BLaER1 treated with 17β-estradiol and CSF1 and Interleukin-3, amounts not matched to agents 10 nM and 100 nM (cell line): ENCODE data around the gene SLC45A3.

ENCODE experiments used
- H3K27ac ChIP-seq, 11 experiments: shearing (Covaris generic); formaldehyde crosslinking; 2 replicates each; pipeline ENCODE4 v1.8.1; 2022
- H3K27me3 ChIP-seq, 11 experiments: shearing (Covaris generic); formaldehyde crosslinking; 2 replicates each; pipeline ENCODE4 v1.8.1; 2022
- H3K36me3 ChIP-seq, 11 experiments: shearing (Covaris generic); formaldehyde crosslinking; 2 replicates each; pipeline ENCODE4 v1.8.1; 2022
- H3K4me1 ChIP-seq, 10 experiments: shearing (Covaris generic); formaldehyde crosslinking; 2 replicates each; pipeline ENCODE4 v1.8.1; 2022
- H3K4me2 ChIP-seq, 11 experiments: shearing (Covaris generic); formaldehyde crosslinking; 2 replicates each; pipeline ENCODE4 v1.8.1; 2022
- H3K4me3 ChIP-seq, 10 experiments: shearing (Covaris generic); formaldehyde crosslinking; 2 replicates each; pipeline ENCODE4 v1.8.1; 2022
- H3K9ac ChIP-seq, 11 experiments: shearing (Covaris generic); formaldehyde crosslinking; 2 replicates each; pipeline ENCODE4 v1.8.1; 2022
- H3K9me3 ChIP-seq, 11 experiments: shearing (Covaris generic); formaldehyde crosslinking; replicated peaks in 1 of 11; 2 replicates each; pipeline ENCODE4 v1.8.1; 2022
- H4K20me1 ChIP-seq, 11 experiments: shearing (Covaris generic); formaldehyde crosslinking; 2 replicates each; pipeline ENCODE4 v1.8.1; 2022
- Cebpa-rat ChIP-seq, 11 experiments: shearing (Covaris generic); IDR thresholded peaks; 2 replicates each; pipeline ENCODE4 v1.8.1; 2022

Gene SLC45A3

DNA sequence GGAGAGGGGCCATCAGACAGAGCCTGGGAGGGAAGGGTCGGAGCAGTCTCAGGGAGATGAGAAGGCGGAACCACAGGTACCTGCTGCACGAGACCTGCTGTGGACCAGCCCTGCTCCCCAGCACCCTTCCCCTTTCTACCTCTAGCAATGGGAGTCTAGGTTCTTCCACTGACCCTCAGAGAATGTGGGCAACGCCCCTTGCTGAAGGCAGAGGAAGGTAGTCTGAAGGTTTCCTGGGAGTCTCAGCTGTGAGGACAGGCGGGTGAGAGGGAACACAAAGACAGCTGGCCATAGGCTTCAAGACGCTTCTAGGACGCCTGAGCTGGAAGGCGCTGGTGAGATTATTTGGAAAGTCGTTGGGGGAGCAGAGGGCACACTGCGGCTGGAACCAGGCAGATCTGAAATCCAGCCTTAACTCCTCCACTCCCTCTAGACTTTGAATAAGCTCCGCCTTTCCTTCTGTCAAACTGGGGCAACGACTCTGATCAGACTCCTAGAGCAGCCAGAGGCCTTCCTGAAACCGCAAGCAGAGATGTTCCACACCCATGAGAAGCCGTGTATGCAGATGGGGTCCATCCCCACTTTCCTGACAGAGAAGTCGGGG lies 18.1 kb downstream of the SLC45A3 start:
- H4K20me1 ChIP-seq: peaks cover 0 to 74% (median 0%) of the 10 kb centered on the region in 11 experiments; a peak in 6 of 22 replicates
- H3K27ac ChIP-seq: no peak overlapping the region
- H3K4me1 ChIP-seq: peaks cover 45 to 87% (median 78%) of the 10 kb centered on the region in 10 experiments
- no peaks in the 10 kb centered on the region for H3K27me3 ChIP-seq
- H3K9ac ChIP-seq: peak overlapping the region in 3 of 11 experiments; percentile 6 to 20 (median 15); a peak in 2 of 22 replicates
- TF ChIP-seq Cebpa-rat (IDR thresholded peaks at IDR 0.05): no peak
- no peaks in the 10 kb centered on the region for H3K9me3 ChIP-seq
- peaks cover 0 to 12% (median 0%) of the 10 kb centered on the region in 11 experiments; a peak in 3 of 22 replicates for H3K36me3 ChIP-seq
- H3K4me2 ChIP-seq: peak overlapping the region in 10 of 11 experiments; percentile 3 to 89 (median 27); a peak in 13 of 22 replicates
- no peak overlapping the region for H3K4me3 ChIP-seq

GRCh38 chr1:205661429-205662134 lies 18.7 kb downstream of the SLC45A3 start:
- peak overlapping the region in 6 of 11 experiments; percentile 27 to 84 (median 78); a peak in 8 of 22 replicates for H3K4me2 ChIP-seq
- H3K4me3 ChIP-seq: no peak overlapping the region
- H4K20me1 ChIP-seq: peaks cover 0 to 68% (median 0%) of the 10 kb centered on the region in 11 experiments; a peak in 6 of 22 replicates
- H3K36me3 ChIP-seq: peaks cover 0 to 12% (median 0%) of the 10 kb centered on the region in 11 experiments; a peak in 3 of 22 replicates
- H3K27ac ChIP-seq: no peak overlapping the region
- H3K4me1 ChIP-seq: peaks cover 44 to 81% (median 73%) of the 10 kb centered on the region in 10 experiments
- no peaks in the 10 kb centered on the region for H3K9me3 ChIP-seq
- no peak for TF ChIP-seq Cebpa-rat (IDR thresholded peaks at IDR 0.05)
- 0 out of 22 replicates have a peak overlapping the region, but pooled peaks of 1 of the 11 experiments have one; percentile 6 for H3K9ac ChIP-seq
- no peaks in the 10 kb centered on the region for H3K27me3 ChIP-seq

- H3K27me3 ChIP-seq: no peaks in the 10 kb centered on the region
- H3K36me3 ChIP-seq: peaks cover 0 to 12% (median 0%) of the 10 kb centered on the region in 11 experiments; a peak in 3 of 22 replicates
- peaks cover 0 to 62% (median 0%) of the 10 kb centered on the region in 11 experiments; a peak in 6 of 22 replicates for H4K20me1 ChIP-seq
- peaks cover 32 to 68% (median 60%) of the 10 kb centered on the region in 10 experiments for H3K4me1 ChIP-seq
- no peak for TF ChIP-seq Cebpa-rat (IDR thresholded peaks at IDR 0.05)
- peak overlapping the region in 2 of 11 experiments; percentile 31 to 43; a peak in 1 of 22 replicates for H3K9ac ChIP-seq
- peak overlapping the region in 4 of 11 experiments; percentile 11 to 46 (median 30); a peak in 5 of 22 replicates for H3K27ac ChIP-seq
- H3K9me3 ChIP-seq: no peaks in the 10 kb centered on the region
- H3K4me3 ChIP-seq: no peak overlapping the region
- peak overlapping the region in 10 of 11 experiments; percentile 8 to 84 (median 76); a peak in 19 of 22 replicates for H3K4me2 ChIP-seq
Measured at GRCh38 chr1:205660361-205660760, 19.9 kb downstream of the SLC45A3 start.

DNA sequence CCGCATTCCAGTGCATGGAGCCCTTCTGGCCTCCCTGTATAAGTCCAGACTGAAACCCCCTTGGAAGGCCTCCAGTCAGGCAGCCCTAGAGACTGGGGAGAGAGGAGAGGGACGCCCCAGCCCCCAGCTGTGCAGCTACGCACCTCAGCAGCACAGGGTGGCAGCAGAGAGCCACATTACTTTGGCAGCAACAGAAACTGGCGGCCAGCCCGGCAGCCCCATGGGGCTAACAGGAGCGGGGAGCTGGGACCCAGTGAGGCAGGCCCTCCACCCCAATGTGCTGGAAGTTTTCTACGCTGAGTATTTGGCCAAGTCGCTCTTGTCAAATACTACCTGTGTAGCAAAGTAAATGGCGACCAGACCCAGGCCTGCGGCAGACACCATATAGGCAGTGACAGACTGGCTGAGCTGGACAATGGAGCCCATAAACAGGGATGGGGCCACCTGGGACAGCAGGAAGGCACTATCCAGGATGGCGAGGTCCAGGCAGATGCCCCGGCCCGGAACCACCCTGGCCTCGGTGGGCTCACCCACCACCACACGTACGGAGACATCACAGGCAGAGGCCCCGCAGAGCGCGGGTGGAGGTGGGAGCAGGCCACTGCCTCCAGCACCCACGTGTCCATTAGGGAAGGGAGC lies 21.2 kb downstream of the SLC45A3 start:
- no peak overlapping the region for H3K4me3 ChIP-seq
- peaks cover 19 to 55% (median 47%) of the 10 kb centered on the region in 10 experiments for H3K4me1 ChIP-seq
- no peak for TF ChIP-seq Cebpa-rat (IDR thresholded peaks at IDR 0.05)
- peak overlapping the region in 3 of 11 experiments; percentile 18 to 43 (median 31); a peak in 2 of 22 replicates for H3K9ac ChIP-seq
- peak overlapping the region in 3 of 11 experiments; percentile 20 to 46 (median 30); a peak in 3 of 22 replicates for H3K27ac ChIP-seq
- H4K20me1 ChIP-seq: peaks cover 0 to 49% (median 0%) of the 10 kb centered on the region in 11 experiments; a peak in 6 of 22 replicates
- H3K4me2 ChIP-seq: peak overlapping the region; percentile 27 to 84 (median 75); a peak in 20 of 22 replicates
- no peaks in the 10 kb centered on the region for H3K27me3 ChIP-seq
- peaks cover 0 to 12% (median 0%) of the 10 kb centered on the region in 11 experiments; a peak in 3 of 22 replicates for H3K36me3 ChIP-seq
- H3K9me3 ChIP-seq: no peaks in the 10 kb centered on the region

DNA sequence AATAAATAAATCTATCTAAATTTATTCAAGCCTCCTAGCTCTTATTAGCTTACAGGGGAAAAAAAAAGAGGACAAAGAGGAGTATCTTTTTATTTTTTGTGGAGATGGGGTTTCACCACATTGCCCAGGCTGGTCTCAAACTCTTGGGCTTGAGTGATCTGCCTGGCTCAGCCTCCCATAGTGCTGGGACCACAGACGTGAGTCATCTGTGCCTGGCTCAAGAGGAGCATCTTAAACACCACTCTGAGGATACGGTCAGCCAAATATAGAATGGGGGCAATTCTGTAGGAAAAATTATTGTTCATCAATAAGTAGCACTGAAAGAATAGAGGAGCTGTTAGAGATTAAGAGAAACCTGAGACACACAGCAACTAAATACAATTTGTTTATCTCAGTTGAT lies 24.1 kb downstream of the SLC45A3 start:
- Histone ChIP-seq H3K4me1 (peaks cover 7 to 27% (median 24%) of the 10 kb centered on the region in 10 experiments; a peak in 16 of 20 replicates), H3K9ac (no peak overlapping the region), H3K9me3 (no peaks in the 10 kb centered on the region), H3K27ac (no peak overlapping the region), H3K4me3 (no peak overlapping the region), H4K20me1 (peaks cover 0 to 29% (median 0%) of the 10 kb centered on the region in 11 experiments; a peak in 4 of 22 replicates), H3K4me2 (no peak overlapping the region), H3K27me3 (no peaks in the 10 kb centered on the region), H3K36me3 (no peaks in the 10 kb centered on the region)
- no peak for TF ChIP-seq Cebpa-rat (IDR thresholded peaks at IDR 0.05)

- no peak for TF ChIP-seq Cebpa-rat (IDR thresholded peaks at IDR 0.05)
- no peak overlapping the region for H3K4me3 ChIP-seq
- no peaks in the 10 kb centered on the region for H3K9me3 ChIP-seq
- H3K9ac ChIP-seq: no peak overlapping the region
- H3K36me3 ChIP-seq: no peaks in the 10 kb centered on the region; a peak in 1 of 22 replicates
- H4K20me1 ChIP-seq: 0 out of 22 replicates have a peak, but pooled peaks cover 0 to 5% (median 0%) of the 10 kb centered on the region in 11 experiments
- no peak overlapping the region for H3K4me2 ChIP-seq
- H3K27ac ChIP-seq: no peak overlapping the region
- no peaks in the 10 kb centered on the region for H3K27me3 ChIP-seq
- peaks cover 0 to 25% (median 11%) of the 10 kb centered on the region in 10 experiments; a peak in 10 of 20 replicates for H3K4me1 ChIP-seq
Measured at GRCh38 chr1:205652984-205653383, 27.3 kb downstream of the SLC45A3 start.

DNA sequence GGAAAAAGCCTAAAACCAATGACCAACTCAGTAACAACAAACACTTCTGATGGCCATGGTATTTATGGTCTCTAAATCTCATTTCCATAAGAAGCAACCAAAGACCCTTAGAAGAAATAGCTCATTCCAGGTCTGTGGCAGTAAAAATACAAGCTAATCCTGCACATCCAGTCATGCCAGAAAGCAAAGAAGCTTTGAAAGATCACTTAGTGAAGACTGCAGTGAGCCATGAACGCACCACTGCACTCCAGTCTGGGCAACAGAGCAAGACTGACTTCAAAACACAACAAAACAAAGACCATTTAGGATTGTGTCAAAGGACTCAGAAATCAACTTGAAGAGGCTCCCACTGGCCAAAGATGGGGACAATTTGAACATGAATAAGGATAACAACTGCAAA lies 30.1 kb downstream of the SLC45A3 start:
- no peak overlapping the region for H3K9ac ChIP-seq
- no peaks in the 10 kb centered on the region for H3K9me3 ChIP-seq
- H3K27me3 ChIP-seq: no peaks in the 10 kb centered on the region

DNA sequence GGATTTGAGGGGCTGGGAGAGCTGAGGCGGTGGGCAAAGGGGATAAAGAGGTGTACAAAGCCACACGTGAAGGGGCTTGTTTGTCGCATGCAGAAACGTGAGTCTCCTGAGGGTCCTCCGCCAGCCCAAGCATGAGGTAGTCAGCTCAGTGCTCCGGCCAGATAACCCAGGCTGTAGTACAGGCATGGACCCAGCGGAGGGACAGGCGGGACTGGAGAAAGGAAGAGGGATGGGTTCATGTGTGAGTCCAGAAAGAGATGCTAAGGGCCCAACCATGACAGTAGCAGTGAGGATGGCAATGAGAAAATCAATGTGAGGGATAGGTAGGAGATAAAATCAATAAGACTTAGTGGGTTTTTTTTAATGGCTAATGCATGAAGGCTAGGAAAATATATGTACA lies 34.8 kb downstream of the SLC45A3 start:
- Histone ChIP-seq H3K9me3 (no peaks in the 10 kb centered on the region), H3K4me1 (peaks cover 0 to 34% (median 20%) of the 10 kb centered on the region in 10 experiments; a peak in 15 of 20 replicates), H3K36me3 (no peaks in the 10 kb centered on the region; a peak in 1 of 22 replicates), H3K9ac (no peak overlapping the region), H3K4me2 (no peak overlapping the region), H3K4me3 (no peak overlapping the region), H3K27me3 (no peaks in the 10 kb centered on the region), H3K27ac (no peak overlapping the region), H4K20me1 (no peaks in the 10 kb centered on the region)
- TF ChIP-seq Cebpa-rat (IDR thresholded peaks at IDR 0.05): no peak

More for the DNA sequence above, 30.1 kb downstream of the SLC45A3 start:
- no peaks in the 10 kb centered on the region; a peak in 1 of 22 replicates for H3K36me3 ChIP-seq
- H3K27ac ChIP-seq: no peak overlapping the region
- H4K20me1 ChIP-seq: no peaks in the 10 kb centered on the region
- peaks cover 0 to 25% (median 11%) of the 10 kb centered on the region in 10 experiments; a peak in 10 of 20 replicates for H3K4me1 ChIP-seq
- TF ChIP-seq Cebpa-rat (IDR thresholded peaks at IDR 0.05): no peak
- peak overlapping the region in 4 of 11 experiments; percentile 1 to 26 (median 10); a peak in 4 of 22 replicates for H3K4me2 ChIP-seq
- no peak overlapping the region for H3K4me3 ChIP-seq
